Stimulated activated CD8-positive, alpha-beta memory T cell treated with anti-CD3 and anti-CD28 coated beads, Interleukin-12 subunit alpha, Interleukin-12 subunit beta, amount 100 ng/mL, for 4 hours (primary cell): ENCODE measurements around the gene ROGDI.
A peak's percentile ranks its signal among the peaks of the same experiment; 100 is the strongest.
"Not testable (repeated sequence)": the region's sequence is repeated elsewhere in the genome, so short reads cannot be mapped to it uniquely, and the experiment has no call there.

Source experiments
- DNase-seq: peaks from one replicate; pipeline ENCODE4 v3.0.0-alpha.2; 2020; ENCODE audit warnings: low read depth

ROGDI gene

DNA sequence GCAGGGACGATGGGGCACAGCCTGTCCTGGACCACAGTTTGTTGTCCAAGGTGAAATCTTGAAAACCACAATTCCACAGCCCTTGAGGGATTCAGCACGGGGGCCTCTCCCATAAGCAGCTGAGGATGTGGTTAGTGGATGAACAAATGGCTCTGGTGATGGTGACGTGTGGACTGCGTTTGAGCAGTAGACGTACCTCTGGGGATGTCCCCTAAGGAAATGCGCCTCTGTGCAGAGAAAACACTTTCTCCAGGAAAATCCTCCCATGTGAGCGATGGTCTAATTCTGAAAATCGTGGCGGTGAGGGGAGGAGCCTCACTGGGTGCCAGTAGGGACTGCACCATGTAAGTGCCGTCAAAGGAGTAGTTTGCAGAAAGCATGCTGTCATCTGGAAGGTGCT lies 11.6 kb downstream of the ROGDI start:
- no peak for DNase-seq

GRCh38 chr16:4790261-4790660 lies 12.2 kb downstream of the ROGDI start:
- DNase-seq = no peak

- no peak for DNase-seq
Observed at GRCh38 chr16:4788910-4789309, 13.5 kb downstream of the ROGDI start.

- DNase-seq = no peak
Observed at GRCh38 chr16:4788489-4788889, 13.9 kb downstream of the ROGDI start.

GRCh38 chr16:4787627-4788482 lies 14.6 kb downstream of the ROGDI start, which contains the start of gene SEPTIN12:
Gene SEPTIN12, minus strand, starts transcription at chr16:4788345. Its CDS starts 700 bp downstream, at chr16:4787645.
- no peak for DNase-seq

GRCh38 chr16:4787068-4787467 lies 15.4 kb downstream of the ROGDI start:
- no peak for DNase-seq

DNA sequence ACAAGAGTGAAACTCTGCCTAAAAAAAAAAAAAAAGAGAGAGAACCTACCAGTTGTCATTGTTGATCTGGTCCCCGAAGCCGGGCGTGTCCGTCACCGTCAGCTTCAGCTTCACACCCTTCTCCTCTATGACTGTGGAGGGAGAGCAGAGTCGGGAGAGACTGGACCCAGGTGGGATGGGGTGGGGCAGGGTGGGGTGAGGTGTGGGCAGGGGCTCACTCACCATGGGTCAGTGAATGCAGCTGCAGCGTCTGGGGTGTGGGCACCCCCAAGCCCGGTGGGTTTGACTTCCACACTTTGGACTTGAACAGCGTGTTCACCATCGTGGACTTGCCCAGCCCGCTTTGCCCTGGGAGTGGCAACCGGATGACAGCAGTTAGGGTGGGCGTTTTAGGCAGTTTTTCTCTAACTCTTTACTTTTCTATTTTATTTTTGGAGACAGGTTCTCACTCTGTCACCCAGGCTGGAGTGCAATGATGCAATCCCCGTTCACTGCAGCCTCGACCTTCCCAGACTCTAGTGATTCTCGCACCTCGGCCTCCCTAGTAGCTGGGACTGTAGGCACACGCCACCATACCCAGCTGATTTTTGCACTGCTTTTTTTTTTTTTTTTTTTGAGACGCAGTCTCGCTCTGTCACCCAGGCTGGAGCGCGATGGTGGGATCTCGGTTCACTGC lies 16.5 kb downstream of the ROGDI start:
- DNase-seq = no peak

DNA sequence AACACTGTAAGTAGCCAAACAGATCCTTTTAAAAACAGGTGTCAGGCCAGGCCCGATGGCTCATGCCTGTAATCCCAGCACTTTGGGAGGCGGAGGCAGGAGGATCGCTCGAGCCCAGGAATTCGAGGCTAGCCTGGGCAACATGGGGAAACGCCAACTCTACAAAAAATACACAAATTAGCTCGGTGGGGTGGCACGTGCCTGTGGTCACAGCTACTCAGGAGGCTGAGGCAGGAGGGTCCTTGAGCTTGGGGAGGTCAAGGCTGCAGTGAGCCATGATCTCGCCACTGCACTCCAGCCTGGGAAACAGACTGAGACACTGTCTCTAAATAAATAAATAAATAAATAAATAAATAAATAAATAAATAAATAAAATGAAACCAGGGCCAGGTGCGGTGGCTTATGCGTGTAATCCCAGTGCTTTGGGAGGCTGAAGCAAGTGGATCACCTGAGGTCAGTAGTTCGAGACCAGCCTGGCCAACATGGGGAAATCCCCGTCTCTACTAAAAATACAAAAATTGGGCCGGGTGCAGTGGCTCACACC lies 17.9 kb downstream of the ROGDI start:
- DNase-seq = not testable (repeated sequence)

DNA sequence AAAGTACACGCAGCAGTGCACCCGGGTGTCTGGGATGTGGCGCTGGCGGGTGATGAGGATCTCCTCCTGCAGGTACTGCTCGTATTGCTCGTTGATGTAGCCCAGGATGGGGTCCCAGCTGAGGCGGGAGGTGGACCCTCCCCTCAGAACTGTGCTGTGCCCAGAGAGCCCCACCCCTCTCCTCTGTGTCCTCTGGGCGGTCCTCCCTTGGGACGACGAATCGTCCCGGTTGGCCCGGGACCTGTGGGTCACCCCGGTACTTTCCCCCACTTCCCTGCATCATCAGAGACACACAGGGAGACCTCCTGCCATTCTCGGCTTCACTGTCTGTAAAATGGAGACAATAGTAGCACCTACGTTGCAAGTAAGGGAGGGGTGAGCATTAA lies 18.5 kb downstream of the ROGDI start:
- no peak for DNase-seq

GRCh38 chr16:4783251-4783950 lies 19.0 kb downstream of the ROGDI start:
- DNase-seq = no peak

GRCh38 chr16:4780235-4780634 lies 22.2 kb downstream of the ROGDI start:
- no peak for DNase-seq

GRCh38 chr16:4778050-4778392 lies 24.4 kb downstream of the ROGDI start:
- DNase-seq = no peak

DNA sequence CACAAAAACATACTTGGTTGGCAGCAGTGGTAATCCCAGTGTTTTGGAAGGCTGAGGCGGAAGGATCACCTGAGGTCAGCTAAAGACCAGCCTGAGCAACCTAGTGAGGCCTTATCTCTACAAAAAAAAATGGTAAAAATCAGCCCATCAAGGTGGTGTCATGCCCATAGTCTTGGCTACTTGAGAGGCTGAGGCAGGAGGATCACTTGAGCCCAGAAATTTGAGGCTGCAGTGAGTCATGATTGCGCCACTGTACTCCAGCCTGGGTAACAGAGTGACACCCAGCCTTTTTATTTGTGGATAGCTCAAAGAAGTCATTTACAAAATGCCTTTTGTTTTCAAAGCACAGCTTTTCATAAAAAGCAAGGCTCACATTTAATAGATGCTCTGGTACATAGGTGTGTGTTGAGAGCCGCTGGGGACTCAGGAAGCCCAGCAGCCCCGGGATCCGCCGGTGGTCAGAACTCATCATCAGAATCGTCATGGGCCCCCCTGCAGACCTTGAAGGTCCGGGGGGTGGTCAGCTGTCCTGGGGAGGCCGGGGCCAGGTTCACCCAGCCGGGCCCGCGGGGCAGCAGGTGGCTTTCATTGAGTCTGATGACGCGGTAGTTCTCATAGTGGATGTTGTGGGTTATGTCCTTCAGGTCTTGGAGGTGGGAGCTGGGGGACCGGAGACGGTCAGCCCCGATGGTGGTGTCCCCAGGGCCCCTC lies 24.9 kb downstream of the ROGDI start:
- no peak for DNase-seq

DNA sequence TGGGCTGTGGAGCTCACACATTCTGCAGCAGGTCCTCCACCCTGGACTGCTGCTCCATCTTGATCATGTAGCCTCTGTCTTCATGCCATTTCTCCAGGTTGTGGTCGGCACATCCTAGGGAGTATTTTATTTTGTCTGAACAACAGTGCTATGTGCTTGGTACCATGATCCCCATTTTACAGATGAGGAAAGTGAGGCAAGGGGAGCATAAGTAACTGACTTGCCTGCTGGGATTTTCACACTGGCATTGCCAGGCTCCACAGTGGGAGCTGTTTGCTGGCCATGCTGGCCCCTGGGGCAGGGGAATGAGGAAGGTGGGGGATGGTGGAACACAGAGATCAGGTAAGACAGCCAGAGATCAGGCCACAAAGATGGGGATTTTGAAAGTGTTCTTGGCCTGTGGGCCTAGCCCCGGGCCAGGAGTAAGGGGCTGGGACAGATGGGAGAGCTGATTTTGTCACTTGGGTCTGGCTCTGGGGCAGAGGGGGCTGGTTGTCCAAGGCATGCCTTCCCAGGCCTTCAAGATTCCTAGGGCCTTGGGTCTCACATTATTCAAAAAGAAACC lies 26.2 kb downstream of the ROGDI start:
- DNase-seq = no peak

DNA sequence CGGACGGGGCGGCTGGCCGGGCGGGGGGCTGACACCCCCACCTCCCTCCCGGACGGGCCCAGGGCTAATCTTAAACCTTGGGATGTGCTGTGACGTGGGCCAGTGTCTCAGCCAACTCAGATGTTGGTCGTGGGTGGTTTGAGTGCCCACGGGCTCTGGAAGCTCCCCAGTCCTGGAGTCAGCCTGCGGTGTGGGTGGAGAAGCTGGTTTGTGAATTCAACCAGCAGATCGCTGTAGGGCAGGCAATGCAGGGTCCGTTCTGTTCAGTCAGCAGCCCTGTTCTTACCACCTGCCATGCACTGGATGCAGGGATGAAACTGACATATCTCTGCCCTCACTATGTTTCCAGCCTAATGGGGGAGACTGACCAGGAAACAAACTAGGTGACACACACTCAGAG lies 27.4 kb downstream of the ROGDI start:
- DNase-seq = no peak

GRCh38 chr16:4772351-4772750 lies 30.1 kb downstream of the ROGDI start:
- DNase-seq = no peak

GRCh38 chr16:4771646-4772045 lies 30.8 kb downstream of the ROGDI start:
- DNase-seq = no peak

DNA sequence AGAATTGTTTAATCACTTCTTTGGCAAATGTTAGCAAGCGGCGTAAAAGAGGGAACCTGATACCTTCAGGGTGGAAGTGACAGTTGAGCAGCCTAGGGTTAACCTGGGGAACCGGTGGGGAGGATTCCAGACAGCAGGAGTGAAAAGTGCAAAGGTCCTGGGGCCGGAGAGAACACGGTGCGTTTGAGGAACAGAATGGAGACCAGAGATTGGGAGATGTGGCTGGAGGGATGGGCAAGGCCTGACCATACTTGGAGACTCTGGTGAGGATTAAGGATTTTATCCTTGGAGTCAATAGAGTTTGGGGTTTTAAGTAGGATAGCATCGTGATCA lies 33.2 kb downstream of the ROGDI start:
- no peak for DNase-seq

GRCh38 chr16:4768549-4769305 lies 33.7 kb downstream of the ROGDI start:
- DNase-seq = peak; percentile 69

DNA sequence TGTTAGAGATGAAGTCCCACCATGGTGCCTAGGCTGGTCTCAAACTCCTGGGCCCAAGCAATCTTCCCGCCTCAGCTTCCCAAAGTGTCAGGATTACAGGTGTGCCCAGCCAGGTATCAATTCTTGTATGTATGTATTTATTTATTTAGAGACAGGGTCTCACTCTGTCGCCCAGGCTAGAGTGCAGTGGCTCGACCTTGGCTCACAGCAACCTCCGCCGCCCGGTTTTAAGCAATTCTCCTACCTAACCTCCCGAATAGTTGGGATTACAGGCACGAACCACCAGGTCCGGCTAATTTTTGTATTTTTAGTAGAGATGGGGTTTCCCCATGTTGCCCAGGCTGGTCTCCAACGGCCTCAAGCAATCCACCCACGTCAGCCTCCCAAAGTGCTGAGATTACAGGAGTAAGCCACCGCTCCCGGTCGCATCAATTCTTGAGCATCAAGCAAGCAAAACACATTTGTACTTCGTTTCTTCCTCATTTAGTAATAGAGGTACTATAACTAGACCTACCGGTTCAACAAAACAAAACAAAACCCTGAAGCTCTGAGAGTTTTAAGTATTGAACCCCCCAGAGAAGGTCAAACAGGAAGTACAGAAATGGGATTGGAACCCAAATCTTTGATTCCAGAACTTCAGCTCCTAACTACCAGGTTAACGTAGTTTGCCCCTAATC lies 34.4 kb downstream of the ROGDI start:
- DNase-seq = no peak
